ENCODE measurements around the gene ORMDL2. TPM values are rescaled to one million over a fixed set of nuclear protein-coding genes. Genes with fewer than 3 reads are reported as not detected.

ORMDL2 gene
- total RNA-seq, 1 donor from 2014 or later, result 26.0 TPM

DNA sequence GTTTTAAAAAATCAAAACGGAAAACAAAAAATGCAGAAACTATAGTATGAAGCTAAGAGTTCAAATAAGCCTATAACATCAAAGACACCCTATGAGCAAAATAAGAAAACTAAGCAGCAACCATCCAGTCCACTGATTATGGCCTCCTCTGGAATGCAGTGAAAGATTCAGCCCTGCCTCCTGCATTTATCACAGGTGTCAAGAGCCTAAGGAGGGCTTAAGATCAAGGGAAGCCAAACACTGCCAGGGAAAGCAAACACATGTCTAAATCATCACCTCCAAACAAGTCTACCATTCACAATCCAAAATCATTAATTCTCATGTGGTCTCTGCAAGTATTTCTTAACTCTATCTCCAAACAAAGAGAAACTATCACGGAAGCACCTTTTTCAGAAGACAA, 28.7 kb upstream of the ORMDL2 start:
- Mint-ChIP-seq H3K4me1 (ENCODE audit: unreplicated experiment) (no peaks in the 10 kb centered on the region), H3K27me3 (ENCODE audit: unreplicated experiment) (no peaks in the 10 kb centered on the region), H3K36me3 (ENCODE audit: unreplicated experiment) (peaks cover 50% of the 10 kb centered on the region), H3K27ac (ENCODE audit: unreplicated experiment) (no peak overlapping the region), H3K4me3 (ENCODE audit: unreplicated experiment) (no peak overlapping the region), H3K9me3 (ENCODE audit: unreplicated experiment) (no peaks in the 10 kb centered on the region)
- TF ChIP-seq, protein P1, sequence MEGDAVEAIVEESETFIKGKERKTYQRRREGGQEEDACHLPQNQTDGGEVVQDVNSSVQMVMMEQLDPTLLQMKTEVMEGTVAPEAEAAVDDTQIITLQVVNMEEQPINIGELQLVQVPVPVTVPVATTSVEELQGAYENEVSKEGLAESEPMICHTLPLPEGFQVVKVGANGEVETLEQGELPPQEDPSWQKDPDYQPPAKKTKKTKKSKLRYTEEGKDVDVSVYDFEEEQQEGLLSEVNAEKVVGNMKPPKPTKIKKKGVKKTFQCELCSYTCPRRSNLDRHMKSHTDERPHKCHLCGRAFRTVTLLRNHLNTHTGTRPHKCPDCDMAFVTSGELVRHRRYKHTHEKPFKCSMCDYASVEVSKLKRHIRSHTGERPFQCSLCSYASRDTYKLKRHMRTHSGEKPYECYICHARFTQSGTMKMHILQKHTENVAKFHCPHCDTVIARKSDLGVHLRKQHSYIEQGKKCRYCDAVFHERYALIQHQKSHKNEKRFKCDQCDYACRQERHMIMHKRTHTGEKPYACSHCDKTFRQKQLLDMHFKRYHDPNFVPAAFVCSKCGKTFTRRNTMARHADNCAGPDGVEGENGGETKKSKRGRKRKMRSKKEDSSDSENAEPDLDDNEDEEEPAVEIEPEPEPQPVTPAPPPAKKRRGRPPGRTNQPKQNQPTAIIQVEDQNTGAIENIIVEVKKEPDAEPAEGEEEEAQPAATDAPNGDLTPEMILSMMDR (IDR thresholded peaks at IDR 0.05), result no peak
- DNase-seq (ENCODE audit: extremely low spot score, unreplicated experiment), result no peak

DNA sequence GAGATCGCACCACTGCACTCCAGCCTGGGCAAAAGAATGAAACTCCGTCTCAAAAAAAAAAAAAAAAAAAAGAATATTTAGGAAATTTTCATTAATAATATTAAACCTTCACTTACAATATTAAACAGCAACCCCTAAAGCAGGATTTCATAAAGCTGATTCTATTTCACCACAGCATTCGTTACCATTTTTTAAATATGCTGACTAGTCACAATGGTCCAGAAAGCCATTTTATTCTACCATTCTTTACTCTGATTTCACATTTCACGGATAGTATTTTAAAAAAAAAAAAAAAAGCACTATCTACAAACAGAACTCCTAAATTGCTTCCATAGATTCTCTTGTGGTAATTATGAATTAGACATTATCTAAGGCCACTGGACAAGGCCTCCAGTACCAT, 27.9 kb upstream of the ORMDL2 start:
- H3K27me3 Mint-ChIP-seq (ENCODE audit: unreplicated experiment), result no peaks in the 10 kb centered on the region
- H3K9me3 Mint-ChIP-seq (ENCODE audit: unreplicated experiment), result no peaks in the 10 kb centered on the region
- no peak for DNase-seq (ENCODE audit: extremely low spot score, unreplicated experiment)
- TF ChIP-seq, protein P1 (IDR thresholded peaks at IDR 0.05), result no peak
- no peaks in the 10 kb centered on the region for H3K4me1 Mint-ChIP-seq (ENCODE audit: unreplicated experiment)
- H3K36me3 Mint-ChIP-seq (ENCODE audit: unreplicated experiment), result peaks cover 52% of the 10 kb centered on the region
- no peak overlapping the region for H3K27ac Mint-ChIP-seq (ENCODE audit: unreplicated experiment)
- no peak overlapping the region for H3K4me3 Mint-ChIP-seq (ENCODE audit: unreplicated experiment)

DNA sequence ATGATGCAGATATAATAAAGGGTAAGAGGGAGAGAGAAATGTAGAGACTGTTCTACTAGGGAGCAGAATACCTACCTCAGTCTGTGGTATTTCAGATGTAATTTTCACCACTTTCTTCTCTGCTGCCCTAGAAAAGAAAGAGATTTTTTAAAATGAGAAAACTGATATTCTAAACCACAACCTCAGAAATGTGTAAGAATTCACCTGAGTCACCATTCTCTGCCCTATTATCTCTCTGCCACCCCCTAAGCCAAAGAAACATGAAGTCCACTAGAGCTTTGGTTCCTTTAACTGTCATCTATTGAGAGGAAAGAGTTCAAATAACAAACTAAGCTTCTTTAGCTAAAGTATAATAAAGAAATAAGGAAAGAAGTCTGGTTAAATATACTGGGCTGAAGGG, 21.9 kb upstream of the ORMDL2 start:
- DNase-seq (ENCODE audit: extremely low spot score, unreplicated experiment), result no peak
- no peaks in the 10 kb centered on the region for H3K27me3 Mint-ChIP-seq (ENCODE audit: unreplicated experiment)
- peaks cover 40% of the 10 kb centered on the region for H3K36me3 Mint-ChIP-seq (ENCODE audit: unreplicated experiment)
- H3K4me1 Mint-ChIP-seq (ENCODE audit: unreplicated experiment), result peaks cover 2% of the 10 kb centered on the region
- H3K27ac Mint-ChIP-seq (ENCODE audit: unreplicated experiment), result no peak overlapping the region
- H3K4me3 Mint-ChIP-seq (ENCODE audit: unreplicated experiment), result no peak overlapping the region
- H3K9me3 Mint-ChIP-seq (ENCODE audit: unreplicated experiment), result no peaks in the 10 kb centered on the region
- TF ChIP-seq, protein P1 (IDR thresholded peaks at IDR 0.05), result no peak

DNA sequence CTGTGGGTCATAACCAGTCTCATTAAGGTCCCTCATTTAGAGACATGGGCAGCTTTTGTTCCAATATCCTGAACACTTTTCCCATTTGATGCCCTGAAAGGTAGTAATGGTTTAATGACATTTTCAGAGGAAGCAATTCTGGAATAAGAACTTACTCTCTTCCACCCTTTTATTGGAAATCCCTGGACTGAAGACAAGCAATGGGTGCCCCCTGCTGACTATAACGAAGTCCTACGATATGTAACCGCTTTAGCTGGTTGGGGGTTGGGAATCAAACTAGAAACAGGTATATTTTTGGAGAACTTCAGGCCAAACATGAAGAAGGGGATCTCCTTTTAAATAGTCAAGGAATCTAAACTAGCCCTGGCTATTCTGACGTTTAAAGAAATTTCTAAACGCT, 20.8 kb upstream of the ORMDL2 start:
- TF ChIP-seq, protein P1 (IDR thresholded peaks at IDR 0.05), result peak; percentile 61
- H3K9me3 Mint-ChIP-seq (ENCODE audit: unreplicated experiment), result no peaks in the 10 kb centered on the region
- peaks cover 43% of the 10 kb centered on the region for H3K36me3 Mint-ChIP-seq (ENCODE audit: unreplicated experiment)
- H3K27me3 Mint-ChIP-seq (ENCODE audit: unreplicated experiment), result no peaks in the 10 kb centered on the region
- H3K4me1 Mint-ChIP-seq (ENCODE audit: unreplicated experiment), result peaks cover 2% of the 10 kb centered on the region
- H3K4me3 Mint-ChIP-seq (ENCODE audit: unreplicated experiment), result no peak overlapping the region
- DNase-seq (ENCODE audit: extremely low spot score, unreplicated experiment), result no peak
- H3K27ac Mint-ChIP-seq (ENCODE audit: unreplicated experiment), result no peak overlapping the region

DNA sequence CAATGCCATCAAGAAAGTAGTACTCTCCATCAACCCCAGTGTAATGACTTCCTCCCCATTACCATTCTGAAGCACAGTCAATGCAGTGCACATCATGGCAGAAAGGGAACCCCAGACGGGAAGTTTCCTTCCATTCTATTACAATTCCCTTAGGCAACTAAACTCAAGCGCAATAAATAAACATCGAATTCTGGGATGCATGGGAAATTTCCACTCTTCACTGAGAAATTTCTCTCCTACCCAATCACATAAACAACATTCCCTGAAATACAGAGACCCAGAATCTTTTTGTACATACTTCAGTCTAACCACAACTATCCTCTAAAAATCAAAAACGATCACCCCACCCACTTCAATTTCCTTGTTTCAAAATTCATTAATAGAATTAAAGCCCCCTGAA, 20.3 kb upstream of the ORMDL2 start:
- DNase-seq (ENCODE audit: extremely low spot score, unreplicated experiment), result no peak
- no peak overlapping the region for H3K4me3 Mint-ChIP-seq (ENCODE audit: unreplicated experiment)
- no peaks in the 10 kb centered on the region for H3K27me3 Mint-ChIP-seq (ENCODE audit: unreplicated experiment)
- H3K36me3 Mint-ChIP-seq (ENCODE audit: unreplicated experiment), result peaks cover 41% of the 10 kb centered on the region
- H3K9me3 Mint-ChIP-seq (ENCODE audit: unreplicated experiment), result no peaks in the 10 kb centered on the region
- H3K4me1 Mint-ChIP-seq (ENCODE audit: unreplicated experiment), result peaks cover 2% of the 10 kb centered on the region
- H3K27ac Mint-ChIP-seq (ENCODE audit: unreplicated experiment), result peak overlapping the region; percentile 40
- TF ChIP-seq, protein P1 (IDR thresholded peaks at IDR 0.05), result no peak
